Activated CD8-positive, alpha-beta memory T cell treated with anti-CD3 and anti-CD28 coated beads, Interleukin-2, amount 50 U/mL, for 24 hours (primary cell): ENCODE measurements around the gene OCIAD1.
"Not testable (repeated sequence)": the region's sequence is repeated elsewhere in the genome, so short reads cannot be mapped to it uniquely, and the experiment has no call there.

Source experiments
- DNase-seq: peaks from one replicate; pipeline ENCODE4 v3.0.0-alpha.2; 2020; ENCODE audit errors: extremely low read depth

Gene OCIAD1

GRCh38 chr4:48830706-48831531, at the start of gene OCIAD1:
Gene OCIAD1 (plus strand): TSS chr4:48831088. CDS start chr4:48832625, 1,537 bp downstream.
- DNase-seq = peak; percentile 91

GRCh38 chr4:48781968-48782367, 48.9 kb upstream of the OCIAD1 start:
- DNase-seq = no peak

- no peak for DNase-seq
Measured at GRCh38 chr4:48785302-48785701, 45.6 kb upstream of the OCIAD1 start.

GRCh38 chr4:48786549-48786948, 44.3 kb upstream of the OCIAD1 start:
- no peak for DNase-seq

GRCh38 chr4:48787056-48787455, 43.8 kb upstream of the OCIAD1 start:
- no peak for DNase-seq

- no peak for DNase-seq
Measured at GRCh38 chr4:48790561-48790960, 40.3 kb upstream of the OCIAD1 start.

GRCh38 chr4:48791313-48791712, 39.6 kb upstream of the OCIAD1 start:
- DNase-seq = no peak

- no peak for DNase-seq
Measured at GRCh38 chr4:48792348-48793006, 38.4 kb upstream of the OCIAD1 start.

- DNase-seq = no peak
Measured at GRCh38 chr4:48795108-48795507, 35.8 kb upstream of the OCIAD1 start.

GRCh38 chr4:48796191-48796926, 34.5 kb upstream of the OCIAD1 start:
- no peak for DNase-seq

GRCh38 chr4:48796927-48797679, 33.8 kb upstream of the OCIAD1 start:
- DNase-seq = no peak

GRCh38 chr4:48798117-48798516, 32.8 kb upstream of the OCIAD1 start:
- DNase-seq = no peak

- no peak for DNase-seq
Measured at GRCh38 chr4:48799157-48799556, 31.7 kb upstream of the OCIAD1 start.

GRCh38 chr4:48800155-48800554, 30.7 kb upstream of the OCIAD1 start:
- not testable (repeated sequence) for DNase-seq

GRCh38 chr4:48801016-48801715, 29.7 kb upstream of the OCIAD1 start:
- DNase-seq = no peak

GRCh38 chr4:48804584-48805301, 26.1 kb upstream of the OCIAD1 start:
- no peak for DNase-seq

GRCh38 chr4:48812866-48813265, 18.0 kb upstream of the OCIAD1 start:
- no peak for DNase-seq

- DNase-seq = no peak
Measured at GRCh38 chr4:48813964-48814363, 16.9 kb upstream of the OCIAD1 start.

GRCh38 chr4:48815483-48815882, 15.4 kb upstream of the OCIAD1 start:
- DNase-seq = no peak

- not testable (repeated sequence) for DNase-seq
Measured at GRCh38 chr4:48816297-48816696, 14.6 kb upstream of the OCIAD1 start.
